ENCODE measurements around the gene C13orf46.

Gene C13orf46

DNA sequence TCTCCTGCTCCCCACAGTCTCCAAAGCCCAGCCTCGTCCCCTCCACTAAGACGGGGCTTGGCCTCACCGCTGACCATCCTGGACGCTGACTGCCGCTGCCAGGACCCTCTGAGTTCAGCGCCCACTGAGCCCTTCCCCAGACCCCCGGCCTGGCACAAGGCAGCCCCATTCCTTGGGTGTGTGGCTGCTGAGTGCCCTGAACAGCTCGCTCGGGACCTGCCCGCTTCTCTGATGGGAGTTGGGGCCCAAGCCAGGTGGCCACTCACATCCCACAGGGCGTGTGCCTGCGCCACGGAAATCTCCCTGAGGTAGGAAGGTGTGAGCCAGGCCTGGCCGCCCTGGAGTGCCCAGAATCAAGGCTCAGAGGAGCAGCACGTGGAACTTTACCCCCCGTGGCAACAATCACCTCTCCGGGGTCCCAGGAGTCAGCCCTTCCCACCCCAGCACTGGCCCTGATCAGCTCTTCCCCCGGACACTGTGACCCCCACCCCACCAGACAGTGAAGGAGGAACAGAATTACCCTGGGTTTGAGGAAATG lies 20.8 kb downstream of the C13orf46 start:
- no peak for DNase-seq

DNA sequence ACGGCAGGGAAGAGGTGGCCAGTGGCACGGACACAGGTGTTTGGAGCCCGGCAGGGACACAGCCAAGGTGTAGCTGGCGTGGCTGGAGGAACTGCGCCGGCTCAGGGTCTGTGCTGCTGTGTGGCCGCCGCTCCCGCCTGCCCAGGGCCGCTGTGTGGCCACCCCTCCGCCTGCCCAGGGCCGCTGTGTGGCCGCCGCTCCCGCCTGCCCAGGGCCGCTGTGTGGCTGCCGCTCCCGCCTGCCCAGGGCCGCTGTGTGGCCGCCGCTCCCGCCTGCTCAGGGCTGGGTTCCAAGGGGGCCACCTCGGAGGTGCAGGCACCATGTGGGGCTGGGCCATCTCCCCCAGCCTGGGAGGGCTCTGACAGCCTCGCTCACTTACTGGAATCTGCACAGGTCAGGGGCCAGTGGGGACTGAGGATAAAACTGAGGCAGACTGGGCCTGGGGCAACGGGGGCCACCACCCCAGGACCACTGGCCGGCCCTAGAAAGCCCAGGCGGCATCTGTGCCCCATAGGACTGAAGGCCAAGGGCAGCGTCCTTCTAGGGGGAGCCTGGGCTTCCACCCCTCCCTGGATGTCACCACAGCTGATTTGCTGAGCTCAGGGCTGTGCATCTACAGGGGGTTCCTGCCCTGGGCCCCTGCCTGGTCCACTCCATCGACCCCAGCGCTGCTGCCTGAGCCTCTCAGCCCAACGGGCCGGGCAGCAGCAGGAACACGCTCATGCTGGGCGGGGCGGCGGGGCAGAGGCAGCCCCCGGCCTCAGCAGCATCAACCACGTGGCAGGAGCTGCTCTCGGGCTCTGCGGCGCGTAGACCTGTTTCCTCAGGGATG lies 21.5 kb downstream of the C13orf46 start:
- no peak for DNase-seq

DNA sequence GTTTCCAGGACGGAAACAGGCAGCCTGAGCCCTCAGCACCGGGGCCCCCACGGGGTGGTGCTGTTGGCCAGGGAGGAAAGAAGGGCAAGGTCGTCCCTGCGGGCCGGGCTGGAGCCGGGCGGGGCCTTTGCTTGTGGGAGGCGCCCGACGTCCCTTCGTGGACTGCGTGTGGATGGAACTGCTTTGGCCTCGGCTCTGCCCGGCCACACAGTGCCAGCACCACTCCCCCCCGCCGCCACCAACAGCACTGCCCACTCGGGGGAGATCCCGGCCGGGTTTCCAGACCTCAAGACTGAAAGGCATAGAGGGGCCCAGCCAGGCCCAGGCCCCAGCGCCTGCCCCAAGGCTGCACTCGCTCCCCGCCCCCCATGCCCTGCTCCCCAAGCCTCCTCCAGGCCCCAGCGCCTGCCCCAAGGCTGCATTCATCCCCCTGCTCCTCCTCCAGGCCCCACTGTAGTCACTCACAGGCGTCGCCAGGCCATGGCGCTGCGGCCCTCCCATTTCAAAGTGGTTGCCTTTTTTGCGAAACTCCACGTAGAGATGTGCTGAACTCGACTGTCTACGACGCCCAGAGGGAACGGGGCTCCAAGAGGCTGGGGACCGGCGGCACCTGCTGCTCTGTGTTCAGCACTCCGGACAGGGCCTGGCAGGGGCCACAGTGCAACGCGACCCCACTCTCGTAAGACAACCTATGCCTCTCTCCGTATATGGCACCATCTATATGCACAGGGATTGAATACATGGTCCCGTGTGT lies 22.5 kb downstream of the C13orf46 start:
- peak; percentile 36 for DNase-seq

DNA sequence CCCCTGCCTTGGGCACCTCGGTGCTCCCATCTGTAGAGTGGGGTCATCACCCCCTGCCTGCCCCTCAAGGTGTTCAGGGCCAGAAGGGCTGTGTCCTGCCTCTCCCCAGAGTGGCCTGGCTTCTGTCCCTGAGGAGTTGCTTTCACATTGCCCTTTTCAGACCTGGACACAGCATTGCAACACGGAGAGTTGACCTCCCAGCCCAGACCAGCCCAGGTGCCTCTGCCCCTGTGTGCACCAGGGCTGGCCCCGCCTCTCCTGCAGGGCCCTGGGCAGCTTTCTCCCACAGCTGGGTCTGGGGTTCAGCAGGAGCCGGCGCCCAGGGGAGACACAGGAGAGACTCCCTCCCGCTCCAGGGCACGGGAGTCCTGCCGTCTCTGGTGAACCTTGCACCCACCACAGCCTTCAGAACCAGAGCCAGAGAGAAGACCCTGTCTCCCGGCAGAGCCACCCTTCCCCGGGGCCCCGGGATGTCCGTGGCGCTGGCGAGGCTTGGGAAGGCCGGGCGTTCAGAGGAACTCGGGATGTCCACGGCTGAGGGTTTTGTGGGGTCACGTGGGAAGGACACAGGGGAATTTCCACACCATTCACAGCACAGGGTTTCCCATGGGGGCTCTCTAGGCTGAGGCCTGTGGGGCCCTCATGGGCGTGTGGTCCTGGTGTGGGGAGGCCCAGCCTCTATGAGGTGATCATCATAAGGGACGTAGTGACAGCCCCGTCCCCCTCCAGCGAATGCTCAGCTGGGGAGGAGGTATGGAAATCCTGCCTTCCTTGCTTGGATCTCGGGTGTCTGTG lies 23.2 kb downstream of the C13orf46 start:
- DNase-seq = no peak

DNA sequence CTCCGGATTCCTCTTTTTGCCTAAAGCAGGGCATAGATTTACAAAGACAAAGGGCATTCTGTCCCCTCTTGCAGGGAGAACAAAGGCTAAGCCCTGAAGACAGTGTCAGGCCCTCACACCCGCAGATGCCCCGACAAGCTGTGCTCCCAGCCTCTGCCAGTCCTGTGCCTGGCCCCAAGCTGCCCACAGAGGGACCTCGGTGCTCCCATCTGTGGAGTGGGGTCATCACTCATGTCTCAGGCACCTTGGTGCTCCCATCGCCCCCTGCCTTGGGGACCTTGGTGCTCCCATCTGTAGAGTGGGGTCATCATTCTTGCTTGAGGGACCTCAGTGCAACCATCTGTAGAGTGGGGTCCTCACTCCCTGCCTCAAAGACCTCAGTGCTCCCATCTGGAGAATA lies 24.3 kb downstream of the C13orf46 start:
- DNase-seq = no peak

DNA sequence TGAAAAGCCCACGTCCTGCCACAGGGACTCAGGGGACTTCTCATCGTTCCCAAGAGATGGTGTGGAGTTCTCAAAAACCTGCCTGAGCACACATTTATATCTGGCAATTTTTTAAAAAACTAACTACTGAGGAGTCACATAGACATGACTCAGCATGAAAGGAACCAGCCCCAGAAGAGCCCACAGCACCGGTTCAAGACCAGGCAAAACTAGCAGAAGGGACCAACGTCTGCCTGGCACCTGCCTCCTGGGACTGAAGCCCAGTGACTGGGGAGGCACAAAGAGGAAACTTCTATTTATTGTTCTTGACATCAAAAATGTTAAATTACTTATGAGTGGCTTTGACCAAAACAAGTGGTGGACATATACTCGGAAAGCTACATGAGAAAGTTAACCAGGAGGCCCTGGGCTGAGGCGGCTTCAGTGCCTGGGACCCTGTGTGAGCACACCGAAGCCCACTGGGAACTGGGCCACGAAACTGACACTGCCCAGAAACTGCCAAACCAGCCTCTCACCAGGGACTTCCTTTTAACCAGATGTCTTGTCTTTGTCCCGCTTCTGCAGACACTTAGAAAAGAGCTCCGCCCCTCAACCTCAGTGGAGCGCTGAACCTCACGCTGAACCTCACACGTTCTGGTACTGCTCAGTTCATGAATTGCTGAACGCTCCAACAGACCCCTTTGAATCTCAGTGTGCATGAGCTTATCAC lies 25.7 kb downstream of the C13orf46 start:
- DNase-seq = no peak

DNA sequence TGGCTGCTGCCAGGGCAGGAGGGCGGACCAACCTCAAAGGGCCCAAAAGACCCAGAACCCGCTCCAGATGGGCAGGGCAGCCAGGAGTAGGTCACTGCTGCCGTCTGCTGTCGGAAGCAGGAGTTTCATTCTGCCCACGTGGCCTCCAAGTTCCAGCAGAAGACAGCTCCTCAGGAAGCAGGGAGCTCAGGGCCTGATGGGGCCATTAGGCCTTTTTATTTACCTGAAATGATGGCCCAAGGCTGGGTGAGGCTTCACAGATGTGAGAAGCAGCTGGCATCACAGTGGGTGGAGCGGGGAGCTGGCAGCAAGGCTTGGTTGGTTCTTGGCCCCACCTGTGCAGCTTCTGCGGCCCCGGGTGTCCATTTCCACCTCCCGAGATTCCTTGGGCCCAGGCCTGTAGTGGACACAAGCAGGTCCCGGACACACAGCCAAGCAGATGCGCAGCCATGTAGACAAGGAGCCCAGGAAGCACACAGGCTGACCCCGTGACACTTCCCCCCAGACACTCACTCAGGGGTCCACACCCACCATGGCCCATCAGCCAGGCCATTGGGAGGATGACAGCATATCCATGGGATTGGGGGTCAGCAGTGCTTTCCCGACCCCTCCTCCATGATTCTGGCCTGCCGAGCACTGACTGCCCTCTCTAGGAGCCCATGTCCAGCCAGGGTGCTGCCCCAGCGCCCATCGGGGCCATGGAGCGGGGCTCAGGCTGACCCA lies 26.4 kb downstream of the C13orf46 start:
- no peak for DNase-seq

DNA sequence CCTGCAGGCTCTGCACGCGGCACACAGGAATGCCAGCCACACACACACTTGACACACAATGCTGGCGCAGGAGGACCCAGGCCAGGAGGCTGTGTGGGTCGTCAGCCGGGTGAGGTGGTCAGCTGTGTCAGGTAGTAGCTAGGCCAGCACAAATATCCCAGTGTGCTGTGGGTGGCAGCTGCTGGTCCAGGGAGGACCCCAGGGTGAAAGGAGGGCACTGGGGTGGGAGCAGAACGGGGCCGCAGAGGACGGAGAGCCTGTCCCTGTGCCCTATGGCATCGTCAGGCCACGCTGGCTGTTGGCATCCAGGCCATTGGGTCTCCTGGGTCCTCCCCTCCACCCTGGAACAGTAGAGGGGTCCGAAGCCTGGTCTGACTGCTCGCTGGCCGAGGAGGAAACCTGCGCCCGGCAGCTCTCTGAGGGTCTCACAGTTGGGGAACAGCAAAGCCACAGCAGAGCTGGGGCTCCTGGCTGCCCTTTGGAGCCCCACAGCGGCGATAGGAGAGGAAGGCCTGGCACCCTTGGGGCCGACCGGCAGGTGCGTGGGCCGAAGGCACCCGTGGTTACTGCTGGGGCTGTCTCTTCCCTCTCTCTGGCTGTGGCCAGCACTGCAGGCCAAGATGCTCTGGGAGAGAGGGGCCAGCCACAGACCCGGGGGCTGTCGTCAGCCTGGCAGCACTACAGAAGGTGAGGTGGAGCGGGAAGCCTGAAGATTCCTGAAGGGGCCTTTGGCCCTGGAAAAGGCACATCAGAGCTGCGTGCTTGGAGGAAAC lies 27.3 kb downstream of the C13orf46 start:
- no peak for DNase-seq

DNA sequence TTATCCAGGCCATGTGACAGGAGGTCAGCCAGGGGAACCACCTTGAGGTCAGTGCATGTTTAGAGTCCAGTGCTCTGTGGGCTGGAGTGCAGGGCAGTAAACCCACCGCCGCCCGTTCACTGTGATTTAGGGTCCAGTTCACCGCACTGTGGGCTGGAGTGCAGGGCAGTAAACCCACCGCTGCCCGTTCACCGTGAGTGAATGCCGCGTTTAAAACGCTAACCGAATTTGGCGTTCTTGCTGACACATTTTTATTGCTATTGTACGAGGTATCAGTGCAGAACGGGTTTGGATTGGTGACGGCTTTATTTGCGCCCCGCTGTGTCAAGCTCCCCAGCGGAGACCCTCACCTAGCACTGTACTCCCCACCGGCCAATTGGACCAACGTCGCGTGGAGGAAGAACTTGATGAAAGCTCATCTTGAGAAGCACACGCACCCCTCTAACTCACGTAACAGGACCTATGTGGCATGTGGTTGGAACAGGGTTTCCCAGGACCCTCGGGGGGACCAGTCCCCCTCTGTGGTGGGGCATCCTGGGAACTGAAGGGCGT lies 27.9 kb downstream of the C13orf46 start:
- no peak for DNase-seq

DNA sequence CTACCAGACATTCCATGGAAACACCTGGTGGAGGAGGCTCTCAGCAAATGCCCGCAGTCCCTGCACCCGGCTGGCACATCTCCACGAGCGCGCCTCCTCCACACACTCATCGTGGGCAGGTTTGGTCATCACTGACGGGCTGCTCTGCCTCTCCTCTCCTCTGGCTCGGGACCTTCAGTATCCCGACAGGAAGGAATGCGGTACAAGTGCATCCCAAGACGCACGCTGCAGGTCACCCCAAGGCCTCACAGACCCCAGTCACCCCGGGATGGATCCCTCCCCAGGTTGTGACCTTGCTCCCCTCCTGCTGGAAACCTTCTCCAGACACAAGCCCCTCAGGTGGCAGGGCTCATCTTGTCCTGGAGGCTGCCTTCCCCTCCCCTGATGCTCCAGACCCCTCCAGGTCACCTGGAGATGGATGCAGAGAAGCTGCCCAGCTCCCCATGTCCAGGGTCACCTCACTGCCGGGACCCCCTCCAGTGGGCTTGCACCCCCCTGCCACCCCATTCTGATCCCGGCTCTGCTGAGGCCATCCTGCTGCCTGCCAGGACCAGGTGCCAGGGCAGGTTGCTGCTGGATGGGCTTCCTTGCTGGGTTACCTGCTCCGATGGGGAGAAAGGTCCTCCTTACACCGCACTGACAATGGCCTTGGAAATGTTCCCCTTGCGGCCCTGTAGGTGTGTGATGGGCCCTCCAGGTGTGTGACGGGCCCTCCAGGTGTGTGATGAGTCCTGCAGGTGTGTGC lies 29.9 kb downstream of the C13orf46 start:
- DNase-seq = no peak

DNA sequence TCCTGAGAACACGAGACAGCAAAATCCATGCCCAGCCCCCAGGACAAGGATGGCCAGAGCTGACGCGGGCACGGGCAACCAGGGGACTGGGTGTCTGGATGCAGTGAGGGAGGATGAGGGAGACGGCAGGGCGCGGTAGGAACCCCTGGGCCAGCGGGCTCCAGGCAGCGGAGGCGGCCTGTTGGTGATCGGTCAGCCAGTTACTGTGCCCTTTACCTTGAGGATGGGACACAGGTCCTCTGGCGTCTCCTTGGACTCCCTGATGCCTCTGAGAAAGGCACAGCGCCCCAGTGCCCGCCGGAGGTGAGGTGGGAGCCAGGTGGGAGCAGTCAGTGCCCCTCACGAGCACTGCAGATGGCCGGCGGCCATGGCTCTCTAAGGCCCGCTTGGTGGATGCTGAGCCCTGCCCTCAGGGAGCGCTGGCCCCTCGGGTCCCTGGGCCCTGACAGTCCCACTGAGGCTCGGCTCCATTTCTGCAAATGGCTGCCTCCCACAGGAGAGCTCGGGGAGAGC lies 31.2 kb downstream of the C13orf46 start:
- no peak for DNase-seq

DNA sequence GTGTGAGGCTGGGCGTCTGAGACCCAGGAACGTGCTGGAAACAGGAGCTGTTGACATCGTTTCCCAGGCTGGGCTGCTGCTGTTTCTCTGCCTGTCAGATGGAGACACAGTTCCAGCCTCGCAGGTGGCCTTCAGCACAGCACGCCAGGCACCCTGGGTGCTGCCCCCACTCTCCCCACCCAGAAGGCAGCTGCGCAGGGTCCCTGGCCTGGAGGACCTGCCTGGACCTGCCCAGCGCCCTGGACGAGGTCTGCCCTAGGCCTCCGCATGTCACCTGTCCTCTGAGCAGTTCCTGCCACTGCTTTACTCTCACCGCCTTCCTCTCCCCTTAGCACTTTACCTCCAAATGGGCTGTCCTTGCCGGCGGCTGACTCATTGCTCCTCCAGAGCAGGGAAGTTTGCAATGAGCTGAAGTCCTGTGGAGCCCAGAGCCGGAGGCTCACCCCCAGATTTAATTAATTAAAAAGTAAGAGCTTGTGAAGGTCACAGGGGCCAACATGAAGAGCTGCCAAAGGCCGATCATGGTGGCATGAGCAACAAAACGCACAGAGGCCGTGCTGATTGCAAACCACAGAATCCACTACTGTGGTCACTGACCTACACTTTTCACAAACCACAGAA lies 32.2 kb downstream of the C13orf46 start:
- DNase-seq = no peak

DNA sequence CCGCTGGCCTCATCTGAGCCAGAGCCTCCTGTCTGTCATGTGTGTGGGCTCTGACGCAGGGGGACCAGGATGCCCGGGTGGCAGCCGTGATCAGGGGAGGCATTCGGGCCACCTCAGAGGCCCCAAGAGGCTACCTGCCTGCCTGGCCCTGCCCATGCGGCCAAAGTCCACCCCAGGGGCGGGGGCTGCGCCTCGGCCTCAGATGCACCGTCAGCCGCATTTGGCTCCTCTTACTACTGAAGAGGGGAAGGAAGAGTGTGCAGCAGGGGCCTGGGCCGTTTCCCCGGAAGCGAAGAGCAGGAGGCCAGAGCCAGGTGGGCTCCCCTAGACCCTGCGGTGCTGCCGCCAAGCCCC lies 34.0 kb downstream of the C13orf46 start:
- DNase-seq = no peak

DNA sequence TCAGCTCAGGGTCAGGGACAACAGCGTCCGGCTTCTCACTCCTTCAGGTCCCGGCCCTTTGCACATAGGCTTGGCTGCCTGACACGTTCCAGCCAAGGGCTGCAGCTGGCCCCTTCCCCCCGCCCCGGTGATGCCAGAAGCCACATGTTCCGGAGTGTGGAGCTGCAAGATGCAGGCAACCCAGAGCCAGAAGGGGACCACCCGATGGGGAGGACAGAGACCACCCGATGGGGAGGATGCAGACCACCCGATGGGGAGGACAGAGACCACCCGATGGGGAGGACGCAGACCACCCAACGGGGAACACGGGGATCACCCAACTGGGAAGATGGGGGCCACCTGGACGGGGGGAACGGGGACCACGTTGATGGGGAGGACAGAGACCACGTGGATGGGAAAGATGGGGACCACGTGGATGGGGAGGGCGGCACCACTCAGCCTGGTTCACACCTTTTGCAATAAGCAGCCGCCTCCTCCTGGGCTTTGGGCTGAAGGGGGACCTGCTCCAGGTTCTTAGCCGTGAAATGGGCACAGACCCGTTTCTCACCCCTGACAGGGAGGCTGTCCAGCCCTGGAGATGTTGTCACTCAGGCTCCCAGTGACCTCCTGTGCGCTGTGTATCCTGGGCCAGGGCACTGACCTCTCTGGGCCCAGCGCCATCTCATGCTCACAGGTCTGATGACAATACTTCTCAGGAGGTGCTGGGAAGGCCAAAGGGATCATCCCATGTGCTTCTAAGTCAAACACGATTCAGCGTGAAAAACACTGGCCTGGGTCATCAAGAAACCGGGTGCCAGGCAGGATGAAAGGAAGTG lies 34.5 kb downstream of the C13orf46 start:
- no peak for DNase-seq

DNA sequence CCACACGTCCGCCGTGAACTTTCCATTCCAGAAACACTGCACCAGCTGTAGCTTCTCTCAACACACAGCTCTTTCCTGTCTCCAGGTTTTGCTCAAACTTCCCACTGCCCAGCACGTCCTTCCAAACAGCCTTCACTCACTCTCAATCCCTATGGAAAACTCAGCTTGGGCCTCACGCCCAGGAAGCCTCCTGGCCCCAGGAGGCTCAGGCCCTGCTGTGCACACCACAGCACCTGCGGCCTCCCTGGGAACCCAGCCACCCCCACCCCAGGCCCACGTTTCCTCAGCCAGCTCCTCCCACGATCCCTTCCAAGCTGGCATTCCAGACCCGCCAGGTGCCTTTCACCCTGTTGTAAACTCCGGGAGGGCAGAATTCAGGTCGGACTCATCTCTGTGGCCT lies 35.2 kb downstream of the C13orf46 start:
- DNase-seq = no peak

DNA sequence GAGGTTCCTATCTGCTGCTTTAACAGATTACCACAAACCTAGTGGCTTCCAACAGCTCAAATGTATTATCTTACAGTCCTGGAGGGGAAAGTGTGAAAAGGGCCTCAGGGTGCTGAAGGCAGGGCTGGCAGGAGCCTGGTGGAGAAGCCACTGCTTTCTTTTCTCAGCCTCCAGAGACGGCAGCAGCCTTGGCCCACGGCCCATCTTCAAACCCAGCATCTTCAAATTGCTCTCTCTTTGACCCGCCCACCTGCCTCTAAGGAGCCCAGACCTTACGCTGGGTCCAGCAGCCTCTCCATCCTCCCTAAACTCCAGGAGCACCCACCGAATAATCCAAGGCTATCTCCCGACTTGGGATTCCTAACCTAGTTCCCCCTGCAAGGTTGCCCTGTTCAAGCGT lies 35.6 kb downstream of the C13orf46 start:
- no peak for DNase-seq

DNA sequence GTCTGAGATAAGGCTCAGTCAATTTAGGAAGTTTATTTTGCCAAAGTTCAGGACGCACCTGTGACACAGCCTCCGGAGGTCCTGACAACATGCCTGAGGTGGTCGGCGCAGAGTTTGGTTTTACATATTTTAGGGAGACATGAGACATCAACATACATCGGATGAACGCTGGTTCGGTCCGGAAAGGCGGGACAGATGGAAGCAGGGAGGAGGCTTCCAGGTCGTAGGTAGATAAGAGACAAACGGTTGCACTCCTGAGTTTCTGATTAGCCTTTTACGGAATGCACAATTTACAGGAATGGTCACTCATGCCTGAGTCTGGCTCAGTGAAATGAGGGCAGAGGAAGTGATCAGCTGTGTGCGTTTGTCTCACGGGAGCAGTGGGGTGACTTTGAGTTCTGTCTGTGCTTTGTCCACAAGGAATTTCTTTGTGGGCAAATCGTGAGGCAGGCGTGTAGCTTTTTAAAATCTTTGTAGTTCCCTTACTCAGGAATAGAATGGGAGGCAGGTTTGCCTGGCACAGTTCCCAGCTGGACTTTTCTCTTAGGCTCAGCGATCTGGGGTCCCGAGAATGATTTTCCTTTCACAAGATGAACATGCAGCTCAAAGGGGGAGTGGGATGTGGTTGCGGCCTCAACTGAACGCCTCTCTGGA lies 36.2 kb downstream of the C13orf46 start:
- DNase-seq = no peak

DNA sequence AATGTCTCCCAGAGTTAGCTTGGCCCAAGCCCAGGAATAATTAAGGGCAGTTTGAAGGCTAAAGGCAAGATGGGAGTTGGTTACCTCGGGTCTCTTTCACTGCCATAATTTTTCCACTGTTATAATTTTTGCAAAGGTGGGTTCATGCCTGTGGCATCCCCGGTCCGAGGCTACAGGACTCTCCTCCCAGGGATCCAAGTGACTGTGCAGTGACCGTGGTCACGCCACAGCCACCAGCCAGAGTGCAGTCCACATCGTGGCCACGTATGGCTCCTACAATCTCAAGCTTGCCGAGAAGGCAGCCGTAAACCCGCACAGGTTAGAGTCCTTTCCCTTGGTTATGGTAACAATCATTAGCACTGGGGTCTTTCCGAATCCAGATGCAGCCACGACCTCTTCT lies 36.8 kb downstream of the C13orf46 start:
- no peak for DNase-seq
